Breast epithelium (tissue), 3 donors: ENCODE data around the gene ANKH.

Source experiments
- POLR2A ChIP-seq: fragments of 450-650 bp; IDR thresholded peaks from one replicate; pipeline ENCODE4 v1.6.1; 2016; ENCODE audit warnings: antibody characterized with exemption, mild to moderate bottlenecking, moderate library complexity
- POLR2AphosphoS5 ChIP-seq, 3 donors: sonication (generic); formaldehyde crosslinking; IDR thresholded peaks; one replicate each; pipeline ENCODE4 v1.6.1; 2017; ENCODE audit warnings: antibody characterized with exemption in 3 of 3
- TF ChIP-seq, protein P1 (sequence below), 3 donors: fragments of 450-650 bp; IDR thresholded peaks; one replicate each; pipeline ENCODE4 v1.5.1; 2016 to 2017; ENCODE audit warnings: antibody characterized with exemption in 3 of 3, mild to moderate bottlenecking in 3 of 3, moderate library complexity in 3 of 3

DNA sequence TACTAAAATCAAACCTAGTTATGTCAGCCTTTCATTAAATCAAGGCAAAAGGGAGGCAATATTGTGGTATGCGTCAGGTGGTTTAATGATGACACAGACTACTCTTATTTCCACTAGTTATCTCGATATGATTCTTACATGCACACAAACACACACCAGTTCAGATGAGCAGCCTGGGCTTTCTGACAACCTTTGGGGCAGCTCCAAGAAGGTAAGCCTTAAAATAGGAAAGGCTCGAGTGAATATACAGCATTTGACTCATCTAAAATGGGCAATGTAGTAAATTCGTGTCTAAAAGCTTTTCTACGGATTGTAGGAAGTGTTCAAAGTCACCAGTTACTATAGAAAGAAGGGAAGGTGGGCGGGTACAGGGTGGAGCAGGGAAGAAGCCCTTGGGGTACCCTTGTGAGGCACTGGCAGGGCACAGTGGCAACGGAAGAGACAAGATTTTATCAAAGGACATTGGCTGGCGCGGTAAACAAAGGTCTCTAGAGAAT is 1.9 kb downstream of the ANKH start:
- TF ChIP-seq, protein P1, sequence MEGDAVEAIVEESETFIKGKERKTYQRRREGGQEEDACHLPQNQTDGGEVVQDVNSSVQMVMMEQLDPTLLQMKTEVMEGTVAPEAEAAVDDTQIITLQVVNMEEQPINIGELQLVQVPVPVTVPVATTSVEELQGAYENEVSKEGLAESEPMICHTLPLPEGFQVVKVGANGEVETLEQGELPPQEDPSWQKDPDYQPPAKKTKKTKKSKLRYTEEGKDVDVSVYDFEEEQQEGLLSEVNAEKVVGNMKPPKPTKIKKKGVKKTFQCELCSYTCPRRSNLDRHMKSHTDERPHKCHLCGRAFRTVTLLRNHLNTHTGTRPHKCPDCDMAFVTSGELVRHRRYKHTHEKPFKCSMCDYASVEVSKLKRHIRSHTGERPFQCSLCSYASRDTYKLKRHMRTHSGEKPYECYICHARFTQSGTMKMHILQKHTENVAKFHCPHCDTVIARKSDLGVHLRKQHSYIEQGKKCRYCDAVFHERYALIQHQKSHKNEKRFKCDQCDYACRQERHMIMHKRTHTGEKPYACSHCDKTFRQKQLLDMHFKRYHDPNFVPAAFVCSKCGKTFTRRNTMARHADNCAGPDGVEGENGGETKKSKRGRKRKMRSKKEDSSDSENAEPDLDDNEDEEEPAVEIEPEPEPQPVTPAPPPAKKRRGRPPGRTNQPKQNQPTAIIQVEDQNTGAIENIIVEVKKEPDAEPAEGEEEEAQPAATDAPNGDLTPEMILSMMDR (IDR thresholded peaks at IDR 0.05): no peak
- TF ChIP-seq POLR2AphosphoS5 (IDR thresholded peaks at IDR 0.05) (no peak), POLR2A (no peak)
